ENCODE results near the gene C2CD4A. TPM values are rescaled to one million over a fixed set of nuclear protein-coding genes. Genes with fewer than 3 reads are reported as not detected.

The C2CD4A gene
- total and polyA plus RNA-seq, 10 of the 15 experiments (the other 5 are each of a cell fraction or from before 2014, with no cell fraction given), result not detected

DNA sequence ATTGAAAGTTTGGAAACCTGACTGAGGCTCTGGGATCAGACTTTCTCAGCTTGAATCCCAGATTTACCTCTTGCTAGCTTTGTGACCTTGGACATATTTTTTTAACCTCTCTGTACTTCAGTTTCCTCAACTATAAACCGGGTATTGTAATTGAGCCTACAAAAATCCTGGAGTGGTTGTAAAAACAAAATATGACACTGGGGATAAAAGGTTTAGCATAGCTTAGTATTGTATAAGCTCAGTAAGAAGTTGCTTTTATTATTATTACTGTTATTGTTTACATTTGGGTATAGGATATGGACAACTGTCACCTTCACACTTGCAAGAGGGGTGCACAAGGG is 21.5 kb downstream of the C2CD4A start:
- no peak overlapping the region for H3K9ac ChIP-seq (ENCODE audit: control insufficient read depth, insufficient read depth, low read length)
- H3K4me1 ChIP-seq (ENCODE audit: control insufficient read depth, insufficient read depth, low read length), result no peaks in the 10 kb centered on the region
- H3K27me3 ChIP-seq (replicated peaks in 1 of 2; ENCODE audit: control insufficient read depth in 2 of 2, insufficient read depth in 2 of 2, low read length in 1 of 2), result no peaks in the 10 kb centered on the region; a peak in 1 of 4 replicates
- H3K4me2 ChIP-seq (ENCODE audit: control insufficient read depth, insufficient read depth), result no peak overlapping the region
- no peak for TF ChIP-seq NBN (IDR thresholded peaks at IDR 0.05)
- TF ChIP-seq REST (IDR thresholded peaks at IDR 0.05; ENCODE audit: low read depth, low read length), result no peak
- no peak for TF ChIP-seq ZBED1 (IDR thresholded peaks at IDR 0.05; ENCODE audit: borderline replicate concordance)
- no peak for TF ChIP-seq MYC (IDR thresholded peaks at IDR 0.05; ENCODE audit: insufficient read depth, insufficient read length, insufficient replicate concordance, low read length, severe bottlenecking)
- TF ChIP-seq NR2F1 (conservative IDR thresholded peaks at IDR 0.05), result no peak
- ChIA-PET CTCF (interaction anchor here (1.0 to 1.2 kb wide), 3 partner anchors 10 to 254 kb away, joined by 3 to 4 read pairs (median 3); no protein-coding TSS in a partner anchor), POLR2A (interaction anchor here (0.6 kb wide), 1 partner anchor 122 kb away, joined by 4 read pairs; no protein-coding TSS in a partner anchor), SMC1A (ENCODE audit: uncharacterized antibody, unreplicated experiment) (interaction anchor here (1.3 to 1.4 kb wide), 2 partner anchors 11 to 14 kb away, joined by 3 to 4 read pairs; no protein-coding TSS in a partner anchor), RAD21 (ENCODE audit: unreplicated experiment) (interaction anchor here (1.0 kb wide), 1 partner anchor 37 kb away, joined by 3 read pairs; no protein-coding TSS in a partner anchor)
- H3K4me3 ChIP-seq, result no peak overlapping the region
- H3K9me3 ChIP-seq (replicated peaks; ENCODE audit: control insufficient read depth, insufficient read depth, low read length), result no peaks in the 10 kb centered on the region
- H3K27ac ChIP-seq (ENCODE audit: control insufficient read depth, insufficient read depth), result no peak overlapping the region
- H2AFZ ChIP-seq (ENCODE audit: control insufficient read depth, low read depth, low read length), result no peak overlapping the region
- 5% methylated on average over 1 of the region's 1 CpG for WGBS (ENCODE audit: insufficient coverage, insufficient replicate concordance, low lambda C conversion rate, missing lambda C conversion rate)
- ATAC-seq (no peak), DNase-seq (ENCODE audit: low read depth, low spot score) (no peak), FAIRE-seq (no peak)
- in situ Hi-C loops (cut with MboI), result no loop called here
- BruUV-seq (replicated peaks), result no TSS peak
- no peaks in the 10 kb centered on the region for H4K20me1 ChIP-seq (ENCODE audit: control insufficient read depth, insufficient read depth)
- intact Hi-C loops (cut with micrococcal nuclease; ENCODE audit: unreplicated experiment), result no loop called here
- H3K79me2 ChIP-seq (ENCODE audit: control insufficient read depth, insufficient read depth, low read length), result no peaks in the 10 kb centered on the region
- no peaks in the 10 kb centered on the region for H3K36me3 ChIP-seq (ENCODE audit: control insufficient read depth in 2 of 2, insufficient read depth in 2 of 2, low read length in 1 of 2)

All from GM12878 (cell line).